ENCODE measurements around the gene PPP1R15B.

DNA sequence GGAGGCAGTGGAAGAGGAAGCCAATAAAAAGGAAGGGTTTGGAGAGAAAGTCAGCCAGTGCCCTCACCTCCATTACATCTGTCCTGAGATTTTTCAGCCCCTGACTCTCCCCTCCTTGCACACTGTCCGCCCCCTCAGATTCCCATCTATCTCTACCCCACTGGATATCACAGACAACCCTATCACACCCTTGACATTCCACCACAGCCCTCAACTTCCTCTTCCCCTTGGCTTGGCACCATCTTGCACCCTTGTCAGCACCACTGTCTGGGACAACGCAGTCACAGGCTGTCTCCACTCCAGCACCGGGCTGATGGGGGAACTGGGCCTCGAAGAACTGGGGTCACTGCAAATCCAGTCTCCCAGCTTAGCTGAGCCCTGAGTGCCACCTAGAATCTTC is 37.7 kb downstream of the PPP1R15B start:
- TF ChIP-seq, protein P1, sequence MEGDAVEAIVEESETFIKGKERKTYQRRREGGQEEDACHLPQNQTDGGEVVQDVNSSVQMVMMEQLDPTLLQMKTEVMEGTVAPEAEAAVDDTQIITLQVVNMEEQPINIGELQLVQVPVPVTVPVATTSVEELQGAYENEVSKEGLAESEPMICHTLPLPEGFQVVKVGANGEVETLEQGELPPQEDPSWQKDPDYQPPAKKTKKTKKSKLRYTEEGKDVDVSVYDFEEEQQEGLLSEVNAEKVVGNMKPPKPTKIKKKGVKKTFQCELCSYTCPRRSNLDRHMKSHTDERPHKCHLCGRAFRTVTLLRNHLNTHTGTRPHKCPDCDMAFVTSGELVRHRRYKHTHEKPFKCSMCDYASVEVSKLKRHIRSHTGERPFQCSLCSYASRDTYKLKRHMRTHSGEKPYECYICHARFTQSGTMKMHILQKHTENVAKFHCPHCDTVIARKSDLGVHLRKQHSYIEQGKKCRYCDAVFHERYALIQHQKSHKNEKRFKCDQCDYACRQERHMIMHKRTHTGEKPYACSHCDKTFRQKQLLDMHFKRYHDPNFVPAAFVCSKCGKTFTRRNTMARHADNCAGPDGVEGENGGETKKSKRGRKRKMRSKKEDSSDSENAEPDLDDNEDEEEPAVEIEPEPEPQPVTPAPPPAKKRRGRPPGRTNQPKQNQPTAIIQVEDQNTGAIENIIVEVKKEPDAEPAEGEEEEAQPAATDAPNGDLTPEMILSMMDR (IDR thresholded peaks at IDR 0.05), result no peak
- TF ChIP-seq POLR2A (IDR thresholded peaks at IDR 0.05), result no peak

All from esophagus squamous epithelium (tissue), 4 donors.